Stimulated activated naive CD4-positive, alpha-beta T cell (primary cell): ENCODE data around the gene MAPK14.

Experiments used
- DNase-seq, 6 experiments: peaks; one replicate each; lab custom pipeline; 2025; lab: John Stamatoyannopoulos, UW

MAPK14 gene

DNA sequence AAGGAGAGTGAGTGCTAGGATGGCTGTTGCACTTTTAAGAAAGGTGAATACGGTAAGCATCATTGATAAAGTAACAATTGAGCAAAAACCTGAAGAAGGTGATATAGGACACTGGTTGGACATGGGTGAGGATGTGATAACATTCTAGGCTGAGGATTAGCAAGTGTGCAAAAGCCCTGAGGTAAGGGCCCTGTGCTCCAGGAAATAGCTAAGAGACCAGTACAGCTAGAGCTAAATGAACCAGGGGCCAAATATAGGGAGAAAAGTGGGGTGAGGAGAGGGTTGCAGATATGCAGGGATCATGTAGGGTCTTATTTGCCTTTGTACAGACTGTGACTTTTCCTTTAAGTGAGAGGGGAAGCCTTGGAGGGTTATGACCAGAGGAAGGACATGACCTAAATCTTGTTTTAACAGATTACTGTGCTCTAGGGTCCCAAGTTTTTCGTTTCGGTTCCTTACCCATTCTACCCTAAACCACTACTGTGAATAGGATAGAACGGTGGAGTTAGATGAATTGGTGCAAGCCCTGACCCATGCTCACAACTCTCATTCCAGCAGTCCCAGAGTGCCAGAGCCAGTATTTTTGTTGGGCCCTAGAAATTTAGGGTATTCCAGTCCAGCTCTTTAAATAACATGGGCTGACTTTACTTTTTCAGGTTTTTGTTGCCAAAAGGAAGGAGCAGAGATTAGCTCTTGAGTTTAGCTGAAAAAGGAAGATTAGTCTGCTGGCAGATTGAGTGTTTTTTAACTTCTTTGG is 10.7 kb downstream of the MAPK14 start:
- no peak for DNase-seq

DNA sequence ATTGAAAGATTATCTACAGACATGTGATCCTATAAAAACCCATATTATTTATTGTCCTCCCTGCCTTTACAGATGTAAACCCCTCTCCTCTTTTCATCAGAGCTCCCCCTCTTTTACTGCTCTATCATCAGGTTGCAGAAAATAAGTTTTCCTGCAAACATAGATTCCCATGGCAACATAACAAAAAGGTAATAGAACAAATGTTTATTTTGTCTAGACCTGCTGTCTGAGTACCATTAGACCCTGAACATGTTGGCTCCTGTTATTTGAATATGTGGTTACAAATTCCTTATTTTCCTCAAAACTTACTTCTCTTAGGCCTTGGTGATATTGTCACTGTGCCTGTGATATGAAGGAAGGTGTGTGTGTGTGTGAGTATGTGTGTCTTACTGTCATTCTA is 11.5 kb downstream of the MAPK14 start:
- DNase-seq = no peak

DNA sequence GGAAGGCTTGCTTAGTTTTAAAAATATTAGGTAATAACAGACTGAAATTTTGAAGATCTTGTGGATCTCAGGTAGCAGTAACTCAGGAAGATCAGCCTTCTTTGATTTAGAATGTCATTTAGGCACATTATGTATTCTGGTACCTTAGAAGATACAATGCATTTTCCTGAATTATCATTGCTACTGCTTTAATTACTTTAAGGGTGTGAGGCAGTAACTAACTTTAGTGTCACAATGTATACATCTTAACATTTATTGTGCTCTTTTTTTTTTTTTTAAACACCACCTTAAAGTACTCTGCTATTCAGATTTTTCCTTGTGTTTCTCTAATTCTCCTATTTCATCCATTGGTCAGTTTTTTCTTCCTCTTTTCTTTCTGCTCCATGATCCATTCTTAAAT is 13.3 kb downstream of the MAPK14 start:
- no peak for DNase-seq

DNA sequence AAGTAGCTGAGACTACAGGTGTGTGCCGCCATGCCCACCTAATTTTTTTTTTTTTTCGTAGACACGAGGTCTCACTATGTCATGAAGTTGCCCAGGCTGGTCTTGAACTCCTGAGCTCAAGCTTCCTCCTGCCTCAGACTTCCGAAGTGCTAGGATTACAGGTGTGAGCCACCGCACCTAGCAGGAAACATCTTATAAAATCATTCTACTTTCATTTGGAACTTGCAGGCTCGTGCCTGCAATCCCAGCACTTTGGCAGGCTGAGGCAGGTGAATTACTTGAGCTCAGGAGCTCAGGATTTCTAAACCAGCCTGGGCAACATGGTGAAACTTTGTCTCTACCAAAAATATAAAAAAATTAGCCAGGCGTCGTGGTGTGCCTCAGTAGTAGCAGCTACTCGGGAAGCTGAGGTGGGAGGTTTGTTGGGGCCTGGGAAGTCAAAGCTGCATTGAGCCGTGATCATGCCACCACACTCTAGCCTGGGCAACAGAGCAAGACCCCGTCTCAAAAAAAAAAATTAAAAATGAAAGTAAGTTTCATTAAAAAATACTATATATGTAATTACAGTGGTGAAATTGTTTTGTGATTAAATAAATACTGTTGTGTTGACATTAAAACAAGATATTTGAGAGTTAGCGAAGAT is 15.1 kb downstream of the MAPK14 start:
- no peak for DNase-seq

DNA sequence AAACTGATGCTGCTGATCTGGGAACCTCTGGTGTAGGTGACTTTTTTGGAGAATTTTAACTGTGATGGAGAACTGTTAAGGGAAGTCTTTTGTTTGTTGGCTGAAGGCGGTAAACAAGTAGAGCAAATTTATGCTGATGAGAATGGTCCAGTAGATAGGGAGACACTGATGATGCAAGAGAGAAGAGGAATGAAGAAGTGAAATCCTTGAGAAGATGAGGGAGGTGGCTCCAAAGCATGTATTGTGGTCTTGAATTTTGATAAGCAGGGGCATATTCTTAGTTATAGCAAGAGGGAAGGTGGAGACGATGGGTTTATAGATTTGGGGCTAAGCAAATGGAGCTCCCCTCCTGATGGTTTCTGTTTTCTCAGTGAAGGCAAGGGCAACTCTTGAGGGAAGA is 22.0 kb downstream of the MAPK14 start:
- no peak for DNase-seq

DNA sequence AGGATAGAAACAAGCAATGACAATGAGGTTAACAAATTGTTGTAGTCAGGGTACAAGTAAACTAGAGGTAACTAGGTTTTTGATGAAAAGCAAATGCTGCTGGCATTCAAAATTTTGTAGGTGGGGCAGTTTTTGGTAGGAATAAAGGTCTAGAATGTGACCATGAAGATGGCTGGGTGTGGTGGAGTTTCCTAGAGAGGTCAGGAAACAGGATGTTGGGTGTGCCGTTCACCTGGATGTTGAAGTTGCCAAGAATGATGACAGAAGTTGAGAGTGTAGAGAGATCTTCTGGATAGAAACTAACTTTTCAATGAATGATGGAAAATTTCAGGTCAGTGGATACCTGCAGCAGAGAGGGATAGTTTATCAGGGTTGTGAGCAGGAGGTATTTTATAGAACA is 22.7 kb downstream of the MAPK14 start:
- peak in 1 of 6 experiments; percentile 7 for DNase-seq

DNA sequence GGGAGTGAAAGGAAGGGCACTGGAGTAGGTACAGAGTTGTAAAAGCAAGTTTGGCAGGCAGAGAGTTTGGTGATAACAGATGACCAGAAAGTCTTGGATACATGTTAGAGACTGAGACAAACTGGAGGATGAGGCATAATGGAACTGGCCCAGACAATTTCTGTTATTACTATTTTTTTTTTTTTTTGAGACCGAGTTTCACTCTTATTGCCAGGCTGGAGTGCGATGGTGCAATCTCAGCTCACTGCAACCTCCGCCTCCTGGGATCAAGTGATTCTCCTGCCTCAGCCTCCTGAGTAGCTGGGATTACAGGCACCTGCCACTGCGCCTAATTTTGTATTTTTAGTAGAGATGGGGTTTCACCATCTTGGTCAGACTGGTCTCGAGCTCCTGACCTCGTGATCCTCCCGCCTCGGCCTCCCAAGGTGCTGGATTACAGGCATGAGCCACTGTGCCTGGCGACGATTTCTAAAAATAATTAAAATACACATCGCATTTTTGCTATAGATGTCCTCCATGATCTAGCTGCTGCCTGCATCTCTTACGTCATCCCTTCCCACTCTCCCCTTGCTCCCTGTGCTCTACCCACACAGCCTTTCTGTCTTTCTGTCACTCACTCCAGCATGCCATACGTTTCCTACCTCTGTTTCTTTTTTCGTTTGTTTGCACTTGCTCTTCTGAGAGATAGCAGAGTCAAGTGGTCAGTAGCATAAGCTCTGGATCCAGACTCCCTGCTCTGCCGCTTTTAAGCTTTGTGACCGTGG is 23.5 kb downstream of the MAPK14 start:
- no peak for DNase-seq

DNA sequence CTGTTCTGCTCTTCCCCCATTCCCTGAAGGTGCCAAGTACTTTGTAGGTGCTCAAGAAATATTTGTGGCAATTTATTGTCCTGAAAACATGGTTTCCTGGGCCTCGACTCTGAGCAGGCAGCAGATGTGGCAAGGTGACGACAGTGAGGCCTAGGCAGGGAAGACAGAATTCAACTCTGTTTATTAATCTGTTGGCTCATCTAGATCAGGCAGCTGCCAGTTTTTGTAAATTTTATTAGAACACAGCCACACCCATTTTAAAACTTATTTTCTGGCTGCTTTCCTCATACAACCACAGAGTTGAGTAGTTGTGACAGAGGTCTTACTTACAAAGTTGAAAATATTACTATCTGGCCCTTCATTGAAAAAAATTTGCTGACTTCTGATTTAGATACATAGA is 24.5 kb downstream of the MAPK14 start:
- no peak for DNase-seq

DNA sequence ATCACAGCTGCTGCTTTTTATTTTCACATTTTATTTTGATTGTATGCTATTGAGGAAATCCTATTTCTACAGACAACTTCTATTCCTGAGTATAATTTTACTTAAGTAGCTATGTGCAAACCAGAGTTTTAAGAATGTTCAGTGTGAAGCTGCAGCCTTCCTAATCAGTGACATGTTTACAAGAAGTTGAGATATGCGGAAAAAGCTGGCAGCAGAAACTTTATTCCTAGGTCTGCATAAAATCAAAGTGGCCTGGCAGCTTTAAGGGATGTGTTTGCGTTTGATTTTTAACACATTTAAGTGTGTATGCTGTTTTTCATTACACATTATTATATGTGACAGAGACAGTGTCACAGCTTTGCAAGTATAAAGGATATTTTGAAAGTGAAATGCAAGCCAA is 26.3 kb downstream of the MAPK14 start:
- no peak for DNase-seq

DNA sequence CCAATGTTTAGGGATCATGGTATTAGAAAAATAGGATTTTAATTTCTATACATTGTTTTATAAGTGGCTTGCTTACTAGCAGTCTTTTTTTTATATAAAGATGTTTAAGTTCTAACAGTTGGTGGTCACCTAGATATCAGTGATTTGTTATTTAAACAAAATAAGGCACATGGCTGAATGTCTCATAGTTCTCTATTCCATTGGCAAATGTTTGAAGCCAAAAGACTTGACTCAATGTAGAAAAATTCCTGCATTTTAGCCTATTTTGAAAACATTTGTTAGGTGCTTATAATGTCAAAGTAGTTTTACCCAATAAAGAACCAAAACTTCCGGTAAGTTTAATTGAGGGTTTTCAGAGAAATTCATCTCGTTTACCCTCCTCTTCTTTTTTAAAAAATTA is 26.8 kb downstream of the MAPK14 start:
- no peak for DNase-seq

DNA sequence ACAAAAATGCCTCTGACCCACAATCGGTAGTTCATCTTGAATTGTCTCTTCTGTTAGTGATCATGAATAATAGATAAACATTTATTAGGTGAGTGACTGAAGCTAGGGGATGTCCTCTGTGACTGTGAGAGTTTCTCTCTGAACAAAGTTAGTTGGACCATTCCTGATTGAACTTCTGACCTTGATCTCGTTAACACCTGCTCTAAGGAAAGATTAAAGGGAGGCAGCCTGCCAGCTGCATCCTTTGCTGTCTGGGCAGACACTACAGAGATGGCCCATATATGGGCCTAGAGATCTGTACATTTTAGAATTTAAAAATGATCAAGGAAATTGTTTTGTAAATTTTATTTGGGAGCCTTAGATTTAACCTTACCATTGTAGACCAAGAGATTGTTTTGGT is 27.3 kb downstream of the MAPK14 start:
- DNase-seq = no peak

DNA sequence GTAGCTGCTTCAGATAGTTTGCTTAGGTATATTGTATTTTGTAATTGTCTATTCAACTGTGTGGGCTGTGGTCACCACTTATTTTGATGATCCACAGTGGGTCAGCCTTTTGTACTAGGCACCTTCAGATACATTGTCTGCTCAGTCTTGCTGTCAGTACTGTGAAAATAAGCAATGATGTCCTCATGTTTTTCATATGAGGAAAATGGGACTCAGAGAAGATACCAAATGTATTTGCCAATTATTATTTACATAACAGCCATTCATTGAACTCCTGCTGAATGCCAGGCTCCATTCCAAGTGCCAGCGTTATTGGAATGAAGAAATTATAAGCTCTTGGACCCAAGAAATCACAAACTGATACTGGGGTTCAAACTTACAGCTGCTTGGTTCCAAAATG is 28.6 kb downstream of the MAPK14 start:
- DNase-seq = no peak

DNA sequence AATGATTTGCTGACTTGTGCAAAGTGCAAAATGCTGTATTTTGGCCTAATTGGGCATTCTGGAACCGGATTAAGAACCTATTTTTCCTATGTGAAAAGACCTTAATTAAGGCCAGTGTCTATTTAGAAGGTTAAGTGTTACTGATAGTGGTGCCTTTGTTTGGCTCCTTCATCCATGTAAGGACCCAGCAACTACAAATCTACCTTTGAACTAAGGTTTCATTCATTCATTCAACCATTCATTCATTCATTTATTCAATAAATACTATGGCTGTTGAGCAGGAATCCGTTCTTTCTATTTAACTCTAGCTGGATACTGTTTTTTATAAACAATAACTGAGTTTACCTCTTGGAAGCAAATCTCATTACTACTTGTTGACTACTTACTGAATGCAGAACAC is 33.6 kb downstream of the MAPK14 start:
- DNase-seq = no peak

DNA sequence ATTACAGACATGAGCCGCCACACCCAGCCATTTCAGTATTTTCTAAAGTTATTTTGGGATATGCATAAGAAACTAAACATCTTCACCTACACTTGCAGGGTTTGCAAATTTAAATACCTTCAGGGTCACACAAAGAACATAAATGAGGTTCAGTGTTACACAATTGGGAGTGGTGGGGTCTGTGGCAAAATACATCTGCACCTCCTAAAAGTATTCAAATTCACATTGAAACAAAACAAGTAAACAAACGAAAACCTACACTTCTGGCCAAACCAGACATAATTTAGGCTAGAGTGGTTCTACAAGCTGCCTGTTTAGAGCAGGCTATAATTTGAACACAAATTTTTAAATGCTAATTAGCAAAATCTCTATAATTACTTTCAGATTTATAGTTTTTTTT is 34.6 kb downstream of the MAPK14 start:
- DNase-seq = no peak

DNA sequence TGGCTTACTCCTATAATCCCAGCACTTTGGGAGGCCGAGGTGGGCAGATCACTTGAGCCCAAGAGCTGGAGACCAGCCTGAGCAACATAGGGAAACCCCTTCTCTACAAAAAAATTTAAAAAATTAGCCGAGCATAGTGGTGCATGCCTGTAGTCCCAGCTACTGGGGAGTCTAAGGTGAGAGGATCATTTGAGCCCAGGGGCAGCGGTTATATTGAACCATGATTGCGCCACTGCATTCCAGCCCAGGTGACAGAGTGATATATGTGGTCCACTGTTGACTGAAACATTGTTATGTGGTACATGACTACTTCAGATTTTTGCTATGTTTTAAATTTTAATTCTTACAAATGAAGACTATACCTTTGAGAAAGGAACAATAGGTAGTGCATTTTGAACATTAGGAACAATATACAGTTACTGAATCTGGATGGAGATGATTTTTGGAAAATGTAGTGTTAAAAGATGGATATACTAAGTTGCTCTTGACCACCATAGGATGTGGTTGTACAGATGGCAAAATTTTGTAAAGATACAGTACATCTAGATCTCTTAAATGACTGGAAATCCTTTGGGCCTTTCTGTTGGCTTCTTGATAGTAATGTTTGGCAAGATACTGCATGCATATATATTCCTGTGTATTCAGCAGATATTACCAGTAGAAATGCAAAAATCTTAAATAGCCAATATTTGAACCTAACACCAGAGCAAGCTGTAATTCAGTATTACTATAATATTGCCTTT is 35.9 kb downstream of the MAPK14 start:
- no peak for DNase-seq

DNA sequence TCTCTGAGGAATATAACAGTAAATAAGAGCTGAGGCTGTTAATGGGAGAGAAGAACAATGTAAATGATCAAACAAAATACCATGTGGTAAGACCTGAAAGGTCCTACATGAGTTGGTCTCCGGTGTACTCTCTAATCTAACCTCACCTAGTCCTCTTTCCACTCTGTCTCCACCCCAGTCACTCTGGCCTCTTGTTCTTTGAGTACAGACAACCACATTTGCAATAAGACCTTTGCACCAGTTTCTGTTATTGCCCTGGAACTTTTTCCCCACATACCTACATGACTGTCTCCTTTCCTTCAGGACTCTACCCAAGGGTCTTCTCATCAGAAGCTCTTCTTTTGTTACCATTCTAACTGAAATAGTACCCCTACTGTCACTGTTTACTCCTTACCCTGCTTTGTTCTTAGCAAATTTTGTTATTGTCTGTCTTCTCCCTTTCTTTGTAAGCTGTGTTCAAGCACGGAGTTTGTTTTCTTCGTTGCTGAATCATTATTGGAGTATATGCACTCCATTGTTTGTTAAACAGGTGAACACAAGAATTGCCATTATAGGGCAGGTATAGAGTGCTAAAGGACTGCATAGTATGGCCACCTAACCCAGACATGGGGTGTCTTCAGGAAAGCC is 37.3 kb downstream of the MAPK14 start:
- no peak for DNase-seq

DNA sequence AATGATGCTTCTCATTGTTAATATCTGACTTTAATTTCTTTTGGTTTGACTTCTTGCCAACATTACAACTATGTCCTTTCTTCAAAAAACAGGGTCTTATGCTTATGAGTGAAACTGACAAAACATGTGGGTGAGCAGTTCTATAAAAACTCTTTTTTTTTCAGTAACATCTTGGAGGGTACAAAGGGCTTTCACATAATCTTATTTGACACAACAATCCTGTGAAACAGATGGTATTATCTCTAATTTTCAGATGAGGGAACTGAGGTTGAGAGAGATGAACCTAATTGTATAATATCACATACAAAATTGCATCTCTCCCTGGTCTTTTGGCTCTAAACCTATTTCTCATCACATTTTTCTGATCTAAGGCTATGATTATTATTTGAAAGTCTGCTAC is 38.3 kb downstream of the MAPK14 start:
- DNase-seq = no peak

DNA sequence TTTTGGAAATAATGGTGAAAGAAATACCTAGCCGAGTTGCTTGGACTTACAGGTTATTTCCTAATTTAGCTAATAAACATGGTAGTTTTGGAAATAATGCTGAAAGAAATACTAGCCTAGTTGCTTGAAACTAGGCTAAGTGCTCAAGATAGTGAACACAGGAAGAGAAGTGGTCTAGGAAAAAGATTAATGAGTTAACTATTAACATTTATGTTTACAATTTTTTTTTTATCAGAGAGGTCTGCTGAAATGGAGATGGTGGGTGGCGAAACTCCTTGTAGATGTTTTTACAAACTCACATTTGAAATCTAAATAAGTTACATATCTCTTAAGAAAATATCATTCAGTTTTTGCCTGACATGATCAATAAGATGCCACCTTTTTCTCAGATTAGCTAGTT is 39.2 kb downstream of the MAPK14 start:
- DNase-seq = no peak

DNA sequence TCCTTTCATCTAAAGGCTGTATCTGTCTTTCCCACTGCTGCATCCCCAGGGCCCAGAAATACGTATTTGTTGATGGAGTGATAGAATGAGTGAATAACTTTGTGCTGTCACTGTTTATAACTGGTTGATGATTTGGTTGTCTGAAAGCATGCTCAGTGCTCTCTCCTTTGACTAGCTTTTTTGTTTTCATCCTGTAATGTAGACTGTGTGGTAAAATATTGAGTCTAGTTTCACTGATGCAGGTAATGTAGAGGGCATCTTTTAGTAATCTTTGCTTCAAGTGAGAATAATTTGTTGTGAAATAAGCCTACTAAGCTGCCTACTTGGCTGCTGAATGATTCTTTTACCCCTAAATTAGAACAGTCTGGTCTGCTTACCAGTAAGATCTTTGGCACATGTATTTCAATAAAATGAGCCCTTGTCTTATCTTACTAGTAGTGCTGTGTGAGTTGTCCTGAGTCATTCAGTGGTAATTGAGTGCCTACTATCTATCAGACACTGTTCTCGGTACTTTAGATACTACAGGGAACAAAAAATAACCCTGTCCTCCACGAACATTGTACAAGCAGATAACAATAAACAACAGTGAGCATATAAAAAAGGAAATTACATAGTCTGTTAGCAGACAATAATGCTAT is 39.9 kb downstream of the MAPK14 start:
- DNase-seq = no peak

DNA sequence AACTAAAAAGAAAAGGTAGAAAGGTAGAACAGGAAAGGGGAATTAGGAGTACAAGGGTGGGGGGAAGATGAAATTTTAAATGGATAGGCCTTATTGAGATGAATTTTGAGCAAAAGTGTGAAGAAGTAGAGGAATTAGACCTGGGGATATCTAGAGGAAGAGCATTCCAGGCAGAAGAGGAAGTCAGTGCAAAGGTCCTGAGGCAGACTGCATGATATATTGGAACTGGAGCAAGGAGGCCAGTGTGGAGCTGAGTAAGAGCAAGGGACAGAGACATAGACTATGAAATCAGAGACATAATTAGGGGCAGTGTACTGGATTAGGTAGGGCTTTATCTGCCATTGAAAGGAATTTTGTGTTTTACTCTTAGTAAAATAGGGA is 40.4 kb downstream of the MAPK14 start:
- DNase-seq = no peak

DNA sequence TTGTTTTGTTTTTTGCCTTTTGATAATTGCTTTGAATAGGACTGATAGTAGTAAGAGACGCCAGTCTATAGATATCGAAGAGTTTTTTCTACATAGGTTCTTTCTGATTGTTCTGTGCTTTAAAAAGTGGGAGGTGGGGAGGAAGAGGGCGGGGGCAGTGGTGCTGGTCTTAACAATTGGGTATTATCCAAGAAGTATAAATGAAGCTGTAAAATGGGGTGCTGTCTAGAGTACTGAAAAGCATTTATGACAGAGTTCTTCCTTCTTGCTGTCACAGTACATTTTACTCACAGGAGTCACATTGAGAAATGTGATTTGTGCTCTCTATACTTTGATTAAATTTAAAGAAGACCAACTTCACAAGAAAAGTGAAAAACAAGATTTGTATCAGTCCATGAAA is 41.0 kb downstream of the MAPK14 start:
- no peak for DNase-seq

DNA sequence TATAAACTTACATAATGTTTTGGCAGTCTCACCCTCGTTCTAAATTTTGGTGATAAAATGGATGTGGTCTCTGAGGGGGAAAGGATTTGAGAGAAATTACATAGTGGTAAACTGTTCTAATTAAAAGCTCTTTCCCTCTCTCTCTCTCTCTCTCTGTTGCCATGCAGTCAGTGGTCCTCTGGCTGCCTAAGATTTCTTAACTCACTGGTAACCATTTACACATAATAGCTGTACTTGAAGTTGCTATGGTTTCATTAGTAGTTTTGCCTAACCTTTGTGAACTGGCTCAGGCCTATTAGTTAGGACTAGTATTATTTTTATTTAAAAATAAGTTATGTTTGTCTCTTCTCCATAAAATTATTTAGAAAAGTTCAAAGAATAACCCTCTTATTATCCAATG is 42.0 kb downstream of the MAPK14 start:
- DNase-seq = no peak
